OCI-LY3 (cell line): ENCODE data around the gene BPGM.

Source experiments
- H2AFZ ChIP-seq: fragments of 200-600, 300-600 bp; shearing (Covaris generic); 2 replicates; pipeline ENCODE4 v1.6.0; 2014; ENCODE audit warnings: antibody characterized with exemption, low read depth, low read length
- H3K27ac ChIP-seq: fragments of 200-600, 300-600 bp; sonication (generic); 2 replicates; pipeline ENCODE4 v1.5.1; 2014; ENCODE audit warnings: mild to moderate bottlenecking, low read length, moderate library complexity, mixed read lengths
- H3K27me3 ChIP-seq: fragments of 200-600, 300-600 bp; sonication (generic); 2 replicates; pipeline ENCODE4 v1.6.1; 2014; ENCODE audit warnings: low read depth, low read length, mixed read lengths
- H3K36me3 ChIP-seq: fragments of 200-600, 300-600 bp; sonication (generic); replicated peaks from 2 replicates; pipeline ENCODE3; 2014; ENCODE audit warnings: low read depth, low read length, mixed read lengths
- H3K4me1 ChIP-seq: fragments of 300-600, 200-600 bp; sonication (generic); 2 replicates; pipeline ENCODE4 v1.6.1; 2014; ENCODE audit warnings: low read length, mixed read lengths
- H3K4me2 ChIP-seq: fragments of 200-600, 300-600 bp; sonication (generic); 2 replicates; pipeline ENCODE4 v1.6.1; 2014; ENCODE audit warnings: low read length, mixed read lengths
- H3K4me3 ChIP-seq: fragments of 300-600, 200-600 bp; sonication (generic); 2 replicates; pipeline ENCODE4 v1.5.1; 2014; ENCODE audit warnings: antibody characterized with exemption, mild to moderate bottlenecking, low read length, moderate library complexity
- H3K79me2 ChIP-seq: fragments of 300-600, 200-600 bp; shearing (Covaris generic); 2 replicates; pipeline ENCODE4 v1.6.1; 2014; ENCODE audit warnings: mild to moderate bottlenecking, low read length, mixed read lengths
- H3K9ac ChIP-seq: fragments of 300-600, 200-600 bp; shearing (Covaris generic); 2 replicates; pipeline ENCODE4 v1.6.0; 2014; ENCODE audit warnings: mild to moderate bottlenecking, low read length, moderate library complexity
- H3K9me3 ChIP-seq: fragments of 200-600, 300-600 bp; shearing (Covaris generic); 2 replicates; pipeline ENCODE4 v1.6.1; 2014; ENCODE audit warnings: low read length, mixed read lengths; ENCODE audit not compliant: insufficient read depth
- H4K20me1 ChIP-seq: fragments of 200-600, 300-600 bp; sonication (generic); 2 replicates; pipeline ENCODE4 v1.6.1; 2016; ENCODE audit warnings: low read length, mixed read lengths; ENCODE audit not compliant: insufficient read depth
- EZH2phosphoT487 ChIP-seq: fragments of 200-600 bp; shearing (Covaris generic); IDR thresholded peaks from 2 replicates; pipeline ENCODE4 v1.6.1; 2018; ENCODE audit warnings: antibody characterized with exemption, mixed run types, low read depth
- TF ChIP-seq, protein P1 (sequence below): fragments of 200-600, 300-600 bp; sonication (generic); IDR thresholded peaks from 2 replicates; pipeline ENCODE4 v1.5.1; 2014; ENCODE audit warnings: antibody characterized with exemption, low read length, low read depth

The BPGM gene

DNA sequence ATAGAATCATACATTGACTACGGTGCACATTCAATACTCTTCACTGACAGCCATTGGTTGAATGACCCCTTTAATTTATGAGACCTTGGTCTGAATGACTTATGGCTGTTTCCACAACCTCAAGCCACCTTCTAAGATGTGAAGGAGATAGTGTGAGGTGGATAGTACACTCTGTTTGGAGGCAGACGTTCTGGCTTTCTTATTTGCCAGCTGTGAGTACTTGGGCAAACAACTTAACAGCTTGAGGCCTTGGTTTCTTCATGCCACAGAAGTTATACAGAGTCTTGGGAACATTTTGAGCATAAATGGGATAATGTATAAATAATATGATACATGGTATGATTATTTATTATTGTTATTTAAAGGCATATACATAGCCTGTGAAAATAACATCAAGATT lies 62.0 kb downstream of the BPGM start:
- H3K4me2 ChIP-seq = no peak overlapping the region

DNA sequence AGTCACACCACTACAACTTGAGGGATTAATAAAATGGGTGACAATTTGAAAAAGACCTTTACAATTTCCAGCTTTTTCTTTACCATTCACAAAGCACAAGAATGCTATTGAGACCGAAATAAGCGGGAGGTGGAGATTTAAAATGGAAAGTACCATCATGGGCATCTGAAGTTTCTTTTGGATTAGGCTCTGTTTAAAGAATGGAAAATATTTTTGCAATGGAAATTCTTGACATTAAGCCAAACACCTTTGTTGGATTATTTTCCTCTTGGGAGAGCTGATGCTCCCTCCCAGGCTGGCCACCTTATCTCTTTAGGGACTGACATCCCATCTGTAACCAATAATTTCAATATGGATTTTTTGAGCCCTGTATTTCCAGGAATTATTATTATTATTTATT lies 62.5 kb downstream of the BPGM start:
- no peaks in the 10 kb centered on the region for H4K20me1 ChIP-seq
- H3K9ac ChIP-seq = no peak overlapping the region
- no peak overlapping the region for H3K27ac ChIP-seq
- no peaks in the 10 kb centered on the region for H3K36me3 ChIP-seq
- H3K4me1 ChIP-seq = no peaks in the 10 kb centered on the region
- peaks cover 27% of the 10 kb centered on the region for H3K27me3 ChIP-seq
- H2AFZ ChIP-seq = no peak overlapping the region
- TF ChIP-seq EZH2phosphoT487 = no peak
- TF ChIP-seq, protein P1, sequence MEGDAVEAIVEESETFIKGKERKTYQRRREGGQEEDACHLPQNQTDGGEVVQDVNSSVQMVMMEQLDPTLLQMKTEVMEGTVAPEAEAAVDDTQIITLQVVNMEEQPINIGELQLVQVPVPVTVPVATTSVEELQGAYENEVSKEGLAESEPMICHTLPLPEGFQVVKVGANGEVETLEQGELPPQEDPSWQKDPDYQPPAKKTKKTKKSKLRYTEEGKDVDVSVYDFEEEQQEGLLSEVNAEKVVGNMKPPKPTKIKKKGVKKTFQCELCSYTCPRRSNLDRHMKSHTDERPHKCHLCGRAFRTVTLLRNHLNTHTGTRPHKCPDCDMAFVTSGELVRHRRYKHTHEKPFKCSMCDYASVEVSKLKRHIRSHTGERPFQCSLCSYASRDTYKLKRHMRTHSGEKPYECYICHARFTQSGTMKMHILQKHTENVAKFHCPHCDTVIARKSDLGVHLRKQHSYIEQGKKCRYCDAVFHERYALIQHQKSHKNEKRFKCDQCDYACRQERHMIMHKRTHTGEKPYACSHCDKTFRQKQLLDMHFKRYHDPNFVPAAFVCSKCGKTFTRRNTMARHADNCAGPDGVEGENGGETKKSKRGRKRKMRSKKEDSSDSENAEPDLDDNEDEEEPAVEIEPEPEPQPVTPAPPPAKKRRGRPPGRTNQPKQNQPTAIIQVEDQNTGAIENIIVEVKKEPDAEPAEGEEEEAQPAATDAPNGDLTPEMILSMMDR = no peak
- no peaks in the 10 kb centered on the region for H3K9me3 ChIP-seq
- no peak overlapping the region for H3K4me2 ChIP-seq
- no peak overlapping the region for H3K4me3 ChIP-seq
- no peaks in the 10 kb centered on the region for H3K79me2 ChIP-seq

More for the DNA sequence above, 62.0 kb downstream of the BPGM start:
- Histone ChIP-seq H2AFZ (no peak overlapping the region), H4K20me1 (no peaks in the 10 kb centered on the region), H3K36me3 (no peaks in the 10 kb centered on the region), H3K9me3 (no peaks in the 10 kb centered on the region), H3K27ac (no peak overlapping the region), H3K4me1 (no peaks in the 10 kb centered on the region), H3K79me2 (no peaks in the 10 kb centered on the region), H3K9ac (no peak overlapping the region), H3K27me3 (peaks cover 31% of the 10 kb centered on the region), H3K4me3 (no peak overlapping the region)
- TF ChIP-seq, protein P1 = no peak

DNA sequence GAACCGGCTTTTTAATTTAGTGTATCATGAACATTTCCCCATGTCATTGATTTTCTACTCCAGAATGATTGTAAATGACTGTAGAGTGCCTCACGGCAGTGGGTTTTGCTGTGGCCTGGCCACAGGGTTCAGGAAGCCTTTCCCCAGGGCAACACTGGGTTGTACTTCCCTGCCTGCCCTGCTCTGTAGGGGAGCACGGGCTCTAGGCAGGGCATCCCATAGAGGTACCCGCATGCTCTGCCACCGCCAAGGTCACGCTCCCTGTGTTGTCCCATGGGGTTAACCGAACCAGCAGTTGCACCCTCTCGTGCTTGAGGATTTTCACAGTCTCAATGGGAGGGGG lies 63.8 kb downstream of the BPGM start:
- Histone ChIP-seq H3K79me2 (no peaks in the 10 kb centered on the region), H3K4me2 (no peak overlapping the region), H3K9me3 (no peaks in the 10 kb centered on the region), H3K27ac (no peak overlapping the region), H3K4me3 (no peak overlapping the region), H3K4me1 (no peaks in the 10 kb centered on the region), H3K27me3 (peaks cover 18% of the 10 kb centered on the region), H3K36me3 (no peaks in the 10 kb centered on the region), H3K9ac (no peak overlapping the region), H4K20me1 (no peaks in the 10 kb centered on the region), H2AFZ (no peak overlapping the region)
- TF ChIP-seq, protein P1 = no peak
- TF ChIP-seq EZH2phosphoT487 = no peak

DNA sequence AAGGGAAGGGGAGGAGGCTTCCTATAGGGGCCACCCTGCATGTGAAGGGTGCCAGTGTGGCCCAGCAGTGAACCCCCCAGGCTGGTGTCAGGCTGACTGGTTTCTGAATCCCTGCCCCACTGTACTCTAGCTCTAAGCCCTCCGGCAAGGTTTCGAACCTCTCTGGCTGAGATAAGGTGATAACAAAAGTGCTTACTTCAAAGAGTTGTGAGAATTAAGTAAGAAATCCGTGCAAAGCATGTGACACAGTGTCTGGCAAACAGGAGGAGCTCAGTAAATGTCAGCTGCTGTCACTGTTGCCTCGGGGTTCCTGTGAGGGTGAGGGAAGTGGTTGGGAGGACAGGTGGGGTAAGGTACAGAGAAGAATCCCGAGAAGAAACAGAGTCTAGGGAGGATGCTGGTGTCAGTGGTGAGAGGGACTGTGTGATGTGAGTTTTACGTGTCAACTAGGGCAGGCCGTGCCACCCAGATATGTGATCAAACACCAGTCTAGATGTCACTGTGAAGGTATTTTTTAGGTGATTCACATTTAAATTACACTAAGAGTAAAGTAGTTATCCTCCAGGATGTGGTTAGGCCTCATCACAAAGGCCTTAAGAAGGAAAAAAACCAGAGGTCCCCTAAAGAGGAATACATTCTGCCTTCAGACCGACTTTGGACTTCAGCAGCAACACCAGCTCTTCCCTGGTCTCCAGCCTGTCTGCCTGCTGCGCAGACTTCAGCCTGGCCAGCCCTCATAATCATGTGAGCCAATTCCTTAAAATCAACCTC lies 64.4 kb downstream of the BPGM start:
- Histone ChIP-seq H3K36me3 (no peaks in the 10 kb centered on the region), H3K9me3 (no peaks in the 10 kb centered on the region), H3K9ac (no peak overlapping the region), H2AFZ (no peak overlapping the region), H3K4me3 (no peak overlapping the region), H3K79me2 (no peaks in the 10 kb centered on the region), H3K27ac (no peak overlapping the region), H3K27me3 (peaks cover 17% of the 10 kb centered on the region), H3K4me2 (no peak overlapping the region), H3K4me1 (no peaks in the 10 kb centered on the region), H4K20me1 (no peaks in the 10 kb centered on the region)
- TF ChIP-seq EZH2phosphoT487 = no peak
- TF ChIP-seq, protein P1 = no peak
